Body of pancreas (tissue), 4 donors: ENCODE measurements around the gene KIF2C. TPM values are rescaled to one million over a fixed set of nuclear protein-coding genes. Genes with fewer than 3 reads are reported as not detected.
"Not testable (repeated sequence)": the region's sequence is repeated elsewhere in the genome, so short reads cannot be mapped to it uniquely, and the experiment has no call there.

Experiments used
- ATAC-seq: fragments of 150-250 bp; one replicate; pipeline ENCODE4 v1.9.1; 2016
- DNase-seq, 4 donors: peaks; one replicate each; pipeline ENCODE4 v3.0.0-alpha.2; 2019
- H3K27ac ChIP-seq, 4 donors: fragments of 200-600 bp; sonication (generic); 1 replicate in 3 of 4; 2 replicates in 1 of 4; pipeline versions ENCODE4 v1.5.1 to v1.6.1; 2016 to 2019; ENCODE audit warnings: mild to moderate bottlenecking in 1 of 4, mixed read lengths in 1 of 4, moderate library complexity in 1 of 4
- H3K27me3 ChIP-seq, 2 donors: fragments of 200-600 bp; sonication (generic); one replicate each; pipeline ENCODE4 v1.6.0; 2016; ENCODE audit warnings: mild to moderate bottlenecking in 1 of 2
- H3K36me3 ChIP-seq, 2 donors: fragments of 200-600 bp; sonication (generic); replicated peaks in 1 of 2; 2 replicates each; pipeline ENCODE4 v1.5.1; 2016; ENCODE audit warnings: low read depth in 2 of 2; ENCODE audit not compliant: insufficient read depth in 1 of 2
- H3K4me1 ChIP-seq: fragments of 200-600 bp; sonication (generic); one replicate; pipeline ENCODE4 v1.6.0; 2016
- H3K4me3 ChIP-seq, 2 donors: fragments of 200-600 bp; sonication (generic); 1 replicate in 1 of 2; 2 replicates in 1 of 2; pipeline ENCODE4 v1.5.1; 2016 to 2019
- H3K9me3 ChIP-seq, 3 donors: fragments of 200-600 bp; sonication (generic); 1 replicate in 2 of 3; 2 replicates in 1 of 3; pipeline ENCODE4 v1.5.1; 2016
- POLR2A ChIP-seq, 3 donors: fragments of 450-650 bp; IDR thresholded peaks; one replicate each; pipeline ENCODE4 v1.6.1; 2016; ENCODE audit warnings: antibody characterized with exemption in 3 of 3, mild to moderate bottlenecking in 2 of 3
- WGBS, 2 donors: methylation state at CpG; one replicate each; pipeline ENCODE4 v1.1.5; 2017; 5-methylcytosine and 5-hydroxymethylcytosine counted together
- intact Hi-C: fragments of 100-400 bp; cut with DNase I; formaldehyde crosslinking; loops from one replicate; pipeline ENCODE4 v1.15.1; 2023
- total RNA-seq, 2 donors: library from RNA; depleted of rRNA; stranded (reverse); fragments of >200 nt; gene quantifications; one replicate each; pipeline ENCODE4 v1.1.0, GENCODE V29; 2016
- TF ChIP-seq, protein P1 (sequence below), 7 experiments: fragments of 450-650 bp in 4 of 7; fragments of 200-600 bp in 3 of 7; sonication (generic) in 3 of 7; IDR thresholded peaks; one replicate each; pipeline ENCODE4 v1.5.1; 2016 to 2019; ENCODE audit warnings: antibody characterized with exemption in 7 of 7

Gene KIF2C
- total RNA-seq, 2 donors from 2014 or later, result not detected

DNA sequence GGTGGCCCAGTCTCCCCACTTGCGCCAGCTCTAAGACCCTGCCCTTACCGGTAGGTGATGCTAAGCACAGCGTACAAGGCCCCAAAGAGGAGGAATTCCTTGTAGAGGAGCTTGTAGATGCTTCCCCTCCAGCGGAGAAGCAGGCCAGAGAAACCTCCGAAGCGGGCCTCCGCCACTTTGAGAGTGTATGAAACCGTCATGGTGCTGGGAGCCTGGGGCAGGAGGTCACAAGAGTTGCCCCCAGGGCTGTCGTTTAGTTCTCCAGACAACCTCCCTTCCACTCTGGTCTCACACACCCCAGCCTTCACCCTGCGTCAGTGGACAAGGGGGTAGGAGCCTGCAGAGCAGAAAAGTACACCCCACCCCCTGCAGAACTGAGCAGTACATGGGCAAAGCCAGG lies 47.9 kb downstream of the KIF2C start:
- 88 to 96% methylated on average over 10 of the region's 10 CpGs for WGBS, 2 donors
- intact Hi-C loops, result no loop called here
- no peak for DNase-seq

DNA sequence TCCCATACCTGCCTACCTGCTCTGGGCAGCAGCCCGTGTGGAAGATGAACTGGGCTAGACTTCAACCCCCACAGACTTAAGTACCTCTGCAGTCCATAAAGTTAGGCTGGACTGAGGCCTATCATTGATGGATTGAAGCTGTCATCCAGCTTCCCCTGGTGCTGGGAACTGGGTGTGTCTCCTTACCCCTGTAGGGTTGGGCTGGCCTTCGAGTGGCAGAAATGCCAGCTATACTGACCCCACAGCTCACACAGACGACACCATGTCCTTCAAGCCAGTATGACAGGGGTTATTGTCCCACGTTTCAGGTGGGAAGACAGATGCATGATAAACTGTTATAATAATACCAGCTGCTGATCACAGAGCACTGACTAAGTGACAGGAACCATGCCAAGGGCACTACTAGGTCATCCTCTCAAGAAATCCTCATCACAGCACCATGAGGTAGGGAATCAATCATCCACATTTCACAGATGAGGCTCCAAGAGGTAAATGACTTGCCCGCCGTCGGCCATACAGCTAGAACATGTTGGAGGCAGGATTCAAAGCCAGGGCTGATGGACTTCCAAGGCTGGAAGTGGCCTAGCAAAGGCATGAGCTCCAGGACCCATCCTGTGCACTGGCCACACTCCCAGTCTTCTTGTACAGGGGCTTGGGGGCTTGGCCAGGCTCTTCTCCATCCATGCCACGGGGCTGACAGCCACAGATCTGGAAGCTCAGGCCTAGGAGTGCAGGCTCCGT lies 48.7 kb downstream of the KIF2C start, which contains the start of gene BEST4:
BEST4 (minus strand) TSS at position 51 of the 741 bp plus-strand sequence. CDS start 465 bp downstream, outside the sequence.
- Histone ChIP-seq H3K4me1 (peaks cover 38% of the 10 kb centered on the region), H3K9me3 (no peaks in the 10 kb centered on the region), H3K27ac (no peak within 1 kb of the TSS), H3K27me3 (no peaks in the 10 kb centered on the region), H3K36me3 (no peaks in the 10 kb centered on the region), H3K4me3 (no peak within 1 kb of the TSS)
- TF ChIP-seq POLR2A (IDR thresholded peaks at IDR 0.05), result no peak
- TF ChIP-seq, protein P1, sequence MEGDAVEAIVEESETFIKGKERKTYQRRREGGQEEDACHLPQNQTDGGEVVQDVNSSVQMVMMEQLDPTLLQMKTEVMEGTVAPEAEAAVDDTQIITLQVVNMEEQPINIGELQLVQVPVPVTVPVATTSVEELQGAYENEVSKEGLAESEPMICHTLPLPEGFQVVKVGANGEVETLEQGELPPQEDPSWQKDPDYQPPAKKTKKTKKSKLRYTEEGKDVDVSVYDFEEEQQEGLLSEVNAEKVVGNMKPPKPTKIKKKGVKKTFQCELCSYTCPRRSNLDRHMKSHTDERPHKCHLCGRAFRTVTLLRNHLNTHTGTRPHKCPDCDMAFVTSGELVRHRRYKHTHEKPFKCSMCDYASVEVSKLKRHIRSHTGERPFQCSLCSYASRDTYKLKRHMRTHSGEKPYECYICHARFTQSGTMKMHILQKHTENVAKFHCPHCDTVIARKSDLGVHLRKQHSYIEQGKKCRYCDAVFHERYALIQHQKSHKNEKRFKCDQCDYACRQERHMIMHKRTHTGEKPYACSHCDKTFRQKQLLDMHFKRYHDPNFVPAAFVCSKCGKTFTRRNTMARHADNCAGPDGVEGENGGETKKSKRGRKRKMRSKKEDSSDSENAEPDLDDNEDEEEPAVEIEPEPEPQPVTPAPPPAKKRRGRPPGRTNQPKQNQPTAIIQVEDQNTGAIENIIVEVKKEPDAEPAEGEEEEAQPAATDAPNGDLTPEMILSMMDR (IDR thresholded peaks at IDR 0.05), result no peak
- WGBS, 2 donors, result 80 to 81% methylated on average over 4 to 9 of the region's 9 CpGs
- intact Hi-C loops, result no loop called here
- ATAC-seq (no peak), DNase-seq (no peak)

More for the DNA sequence above, 47.9 kb downstream of the KIF2C start:
- ATAC-seq, result no peak
- Histone ChIP-seq H3K9me3 (no peaks in the 10 kb centered on the region), H3K27ac (no peak overlapping the region), H3K4me3 (no peak overlapping the region), H3K27me3 (no peaks in the 10 kb centered on the region), H3K4me1 (peaks cover 38% of the 10 kb centered on the region), H3K36me3 (no peaks in the 10 kb centered on the region)
- no peak for TF ChIP-seq POLR2A (IDR thresholded peaks at IDR 0.05)

DNA sequence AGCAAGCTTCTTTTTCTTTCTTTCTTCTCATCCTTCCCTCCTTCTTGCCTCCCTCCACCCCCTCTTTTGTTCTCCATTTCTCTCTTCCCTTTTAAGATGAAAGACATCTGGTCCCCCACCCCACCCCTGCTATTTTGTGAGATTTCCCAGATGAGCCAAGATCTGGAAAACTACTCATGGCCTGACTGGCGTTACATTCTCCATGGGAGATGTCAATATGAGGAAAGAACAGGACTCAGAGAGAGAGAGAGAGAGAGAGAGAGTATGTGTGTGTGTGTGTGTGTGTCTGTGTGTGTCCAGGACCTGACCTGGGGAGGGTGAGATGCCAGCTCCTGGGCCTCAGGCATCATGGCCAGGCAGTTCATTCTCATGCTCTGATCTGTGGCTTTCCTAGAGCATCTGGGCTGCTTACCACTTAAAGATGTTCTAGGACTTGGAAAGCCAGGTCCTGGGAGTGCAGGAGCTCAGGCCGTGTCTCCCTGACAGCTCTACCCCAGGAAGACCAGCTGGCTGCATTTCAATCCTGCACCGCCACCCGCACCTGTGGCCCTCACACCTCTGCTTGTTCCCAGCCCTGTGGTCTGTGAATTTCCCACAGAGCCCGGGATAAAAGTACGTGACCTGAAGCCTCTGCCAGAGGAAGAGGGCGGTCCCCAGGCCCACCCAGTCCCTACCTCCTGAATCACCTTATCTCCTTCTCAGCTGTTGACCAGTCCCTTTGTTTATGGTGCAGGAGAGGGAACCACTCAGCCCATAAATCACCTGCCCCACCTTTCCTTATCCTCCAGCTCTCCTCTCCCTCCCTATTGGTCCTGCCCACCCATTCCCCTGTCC lies 51.5 kb downstream of the KIF2C start:
- no peak for DNase-seq
- H3K27me3 ChIP-seq, result no peaks in the 10 kb centered on the region

DNA sequence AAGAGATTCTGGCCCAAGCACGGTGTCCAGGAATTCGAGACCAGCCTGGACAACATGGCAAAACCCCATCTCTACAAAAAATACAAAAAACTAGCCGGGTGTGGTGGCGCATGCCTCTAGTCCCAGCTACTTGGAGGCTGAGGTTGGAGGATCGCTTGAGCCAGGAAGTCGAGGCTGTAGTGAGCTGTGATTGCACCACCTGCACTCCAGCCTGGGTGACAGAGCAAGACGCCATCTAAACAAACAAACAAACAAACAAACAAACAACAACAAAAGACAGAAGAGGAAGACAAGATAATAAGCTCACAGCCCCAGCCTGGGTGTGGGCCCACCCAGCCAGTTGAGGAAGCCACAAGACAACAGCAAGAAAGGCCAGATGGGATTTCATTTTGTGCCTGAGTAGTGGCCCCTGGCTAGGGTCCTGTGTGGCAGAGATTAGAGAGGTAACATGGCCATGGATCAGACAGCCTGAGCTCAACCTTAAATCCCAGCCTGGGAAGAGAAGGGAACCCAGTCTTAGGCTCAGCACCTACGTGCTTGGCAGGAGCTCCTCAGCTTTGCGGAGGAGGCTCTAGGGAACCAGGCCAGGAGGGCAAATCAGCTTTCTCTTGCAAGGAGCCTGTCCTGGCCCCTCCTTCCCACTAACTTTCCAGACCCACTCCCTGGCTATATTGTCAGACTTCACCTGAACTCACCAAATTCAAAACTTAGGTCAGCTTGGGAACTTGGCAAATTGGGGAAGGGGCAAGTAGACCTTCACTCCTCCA lies 53.3 kb downstream of the KIF2C start:
- peak overlapping the region in 1 of 4 donors; percentile 18 for H3K27ac ChIP-seq
- intact Hi-C loops, result loop anchor here (5.0 kb wide), 1 partner anchor 34 kb away; no protein-coding TSS in a partner anchor
- no peaks in the 10 kb centered on the region for H3K9me3 ChIP-seq
- no peak for ATAC-seq
- no peak overlapping the region for H3K4me3 ChIP-seq
- H3K27me3 ChIP-seq, result no peaks in the 10 kb centered on the region
- H3K36me3 ChIP-seq, result no peaks in the 10 kb centered on the region
- 77 to 83% methylated on average over 7 to 9 of the region's 9 CpGs for WGBS, 2 donors
- DNase-seq, result peak in 2 of 4 donors; percentile 4 to 8
- H3K4me1 ChIP-seq, result peaks cover 6% of the 10 kb centered on the region
- TF ChIP-seq, protein P1 (IDR thresholded peaks at IDR 0.05), result no peak
- no peak for TF ChIP-seq POLR2A (IDR thresholded peaks at IDR 0.05)

More for the DNA sequence above, 51.5 kb downstream of the KIF2C start:
- Histone ChIP-seq H3K9me3 (no peaks in the 10 kb centered on the region), H3K36me3 (no peaks in the 10 kb centered on the region), H3K4me1 (peaks cover 13% of the 10 kb centered on the region), H3K4me3 (no peak overlapping the region), H3K27ac (no peak overlapping the region)
- ATAC-seq, result no peak
- intact Hi-C loops, result loop anchor here (5.0 kb wide), 1 partner anchor 36 kb away; no protein-coding TSS in a partner anchor
- 38 to 50% methylated on average over 7 of the region's 7 CpGs for WGBS, 2 donors
- TF ChIP-seq, protein P1 (IDR thresholded peaks at IDR 0.05), result no peak
- TF ChIP-seq POLR2A (IDR thresholded peaks at IDR 0.05), result no peak

DNA sequence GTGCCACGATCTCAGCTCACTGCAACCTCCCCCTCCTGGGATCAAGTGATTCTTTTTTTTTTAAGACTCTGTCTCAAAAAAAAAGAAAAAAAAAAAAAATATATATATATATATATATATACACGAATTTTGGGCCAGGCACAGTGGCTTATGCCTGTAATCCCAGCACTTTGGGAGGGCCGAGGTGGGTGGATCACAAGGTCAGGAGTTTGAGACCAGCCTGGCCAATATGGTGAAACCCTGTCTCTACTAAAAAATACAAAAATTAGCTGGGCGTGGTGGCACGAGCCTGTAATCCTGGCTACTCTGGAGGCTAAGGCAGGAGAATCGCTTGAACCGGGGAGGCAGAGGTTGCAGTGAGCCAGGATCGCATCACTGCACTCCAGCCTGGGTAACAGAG lies 58.2 kb downstream of the KIF2C start:
- H3K4me1 ChIP-seq, result peaks cover 35% of the 10 kb centered on the region
- H3K36me3 ChIP-seq, DNase-seq, H3K9me3 ChIP-seq, H3K27ac ChIP-seq, ATAC-seq, H3K4me3 ChIP-seq, H3K27me3 ChIP-seq, intact Hi-C loops: not testable (repeated sequence)
- WGBS, 2 donors, result 78 to 79% methylated on average over 7 to 8 of the region's 8 CpGs
